Caki2 (cell line): ENCODE data around the gene C5orf47. TPM values are rescaled to one million over a fixed set of nuclear protein-coding genes. Genes with fewer than 3 reads are reported as not detected.

Experiments
- DNase-seq: peaks from one replicate; pipeline ENCODE4 v3.0.0-alpha.2; 2015; ENCODE audit warnings: low read depth
- in situ Hi-C: cut with HindIII; loops from 2 replicates; pipeline ENCODE4 v1.10.0; 2016; ENCODE audit warnings: low sequenced_read_pairs, low pct_unique_long_range_greater_than_20kb, mixed read lengths
- total RNA-seq: library from RNA; depleted of rRNA; stranded (reverse); fragments of >200 nt; shearing (Covaris generic); gene quantifications from 2 replicates; pipeline ENCODE4 v1.2.3, GENCODE V29; 2014; ENCODE audit warnings: low replicate concordance; rRNA removed

The C5orf47 gene
- not detected in 2 replicates for total RNA-seq

GRCh38 chr5:173988554-173989431, at the start of gene C5orf47:
Gene C5orf47 (plus strand): TSS chr5:173989170. CDS start chr5:173989264, 94 bp downstream.
- no peak for DNase-seq
- in situ Hi-C loops = no loop called here

DNA sequence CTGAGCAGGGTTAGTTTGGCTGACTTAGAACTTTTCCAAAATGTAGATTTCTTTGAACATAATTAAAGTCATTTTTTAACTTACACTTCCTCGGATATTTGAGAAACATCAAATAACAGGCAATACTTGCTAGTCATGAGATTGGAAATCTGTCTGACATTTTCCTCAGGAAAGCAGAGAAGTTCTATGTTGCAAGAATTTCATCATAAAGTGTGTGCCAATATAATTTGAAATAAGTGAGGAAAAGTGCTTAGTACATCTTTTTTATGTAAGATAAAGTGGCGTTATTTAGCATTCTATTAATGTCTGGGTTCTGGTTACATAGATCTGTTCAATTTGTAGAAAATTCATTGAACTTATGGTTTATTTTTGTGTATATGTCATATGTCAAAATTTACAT, 48.7 kb upstream of the C5orf47 start:
- in situ Hi-C loops = no loop called here
- no peak for DNase-seq

- no peak for DNase-seq
- in situ Hi-C loops = no loop called here
These were observed 47.9 kb upstream of the C5orf47 start for GRCh38 chr5:173941102-173941501.

- in situ Hi-C loops = no loop called here
- DNase-seq = no peak
These were observed 47.1 kb upstream of the C5orf47 start for GRCh38 chr5:173941758-173942401.

GRCh38 chr5:173944511-173944910, 44.5 kb upstream of the C5orf47 start:
- peak; percentile 40 for DNase-seq
- in situ Hi-C loops = no loop called here

DNA sequence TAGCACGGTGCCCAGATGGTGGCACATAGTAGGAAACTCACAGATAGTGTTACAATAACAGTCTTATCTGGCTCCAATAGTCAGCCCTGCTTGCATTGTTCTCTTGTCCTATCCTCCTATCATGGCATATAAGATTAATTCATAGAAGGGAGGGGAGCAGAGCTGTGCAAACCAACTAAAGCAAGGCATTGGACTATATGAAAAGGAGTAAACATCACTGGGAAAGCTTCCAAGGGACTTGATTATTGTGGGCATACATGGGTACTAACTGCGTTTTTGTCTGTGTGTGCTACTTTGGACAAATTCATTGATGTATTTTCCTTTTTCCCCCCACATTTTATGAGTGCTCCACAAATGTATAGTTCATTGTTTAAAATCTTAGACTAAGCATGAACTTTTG, 43.8 kb upstream of the C5orf47 start:
- in situ Hi-C loops = no loop called here
- DNase-seq = no peak

DNA sequence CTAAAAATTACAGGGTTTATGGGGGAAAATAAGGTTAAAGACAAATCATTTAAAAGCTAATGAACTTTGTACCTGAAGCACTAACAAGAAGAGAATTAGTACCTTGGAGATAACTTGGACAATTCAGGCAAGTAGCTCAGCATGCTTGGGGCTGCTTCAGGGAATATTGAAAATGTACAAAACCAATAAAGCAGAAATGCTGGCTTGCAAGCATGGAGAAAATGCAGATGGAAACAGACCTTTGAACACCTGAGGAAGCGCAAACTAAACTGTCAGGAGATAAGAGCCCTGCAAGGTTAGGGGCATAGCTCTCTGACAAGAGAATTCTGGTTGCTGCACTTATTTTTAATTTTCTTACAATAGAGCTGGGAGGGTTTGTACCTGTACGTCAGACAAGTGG, 42.6 kb upstream of the C5orf47 start:
- in situ Hi-C loops = no loop called here

DNA sequence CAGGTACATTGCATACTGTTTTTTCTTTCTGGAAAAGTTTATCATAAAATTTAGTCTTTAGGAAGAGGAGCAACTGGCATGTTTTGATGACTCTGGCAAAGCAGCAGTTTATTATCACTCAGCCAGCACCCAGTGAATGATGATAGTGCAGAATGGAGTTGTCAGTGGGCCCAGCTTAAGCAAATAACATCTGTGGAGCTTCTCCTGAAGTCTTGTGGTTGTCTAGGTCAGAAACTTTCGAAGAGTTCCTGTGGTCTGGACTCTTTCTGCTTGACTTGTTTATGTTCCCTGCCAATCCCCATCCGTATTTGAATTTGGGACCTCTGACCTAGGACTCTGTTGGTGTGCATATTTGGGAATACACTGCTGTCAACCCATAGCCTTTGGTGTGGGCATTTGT, 38.1 kb upstream of the C5orf47 start:
- no peak for DNase-seq
- in situ Hi-C loops = no loop called here

More for the DNA sequence above, 42.6 kb upstream of the C5orf47 start:
- no peak for DNase-seq

GRCh38 chr5:173953528-173954090, 35.4 kb upstream of the C5orf47 start:
- no peak for DNase-seq
- in situ Hi-C loops = no loop called here

DNA sequence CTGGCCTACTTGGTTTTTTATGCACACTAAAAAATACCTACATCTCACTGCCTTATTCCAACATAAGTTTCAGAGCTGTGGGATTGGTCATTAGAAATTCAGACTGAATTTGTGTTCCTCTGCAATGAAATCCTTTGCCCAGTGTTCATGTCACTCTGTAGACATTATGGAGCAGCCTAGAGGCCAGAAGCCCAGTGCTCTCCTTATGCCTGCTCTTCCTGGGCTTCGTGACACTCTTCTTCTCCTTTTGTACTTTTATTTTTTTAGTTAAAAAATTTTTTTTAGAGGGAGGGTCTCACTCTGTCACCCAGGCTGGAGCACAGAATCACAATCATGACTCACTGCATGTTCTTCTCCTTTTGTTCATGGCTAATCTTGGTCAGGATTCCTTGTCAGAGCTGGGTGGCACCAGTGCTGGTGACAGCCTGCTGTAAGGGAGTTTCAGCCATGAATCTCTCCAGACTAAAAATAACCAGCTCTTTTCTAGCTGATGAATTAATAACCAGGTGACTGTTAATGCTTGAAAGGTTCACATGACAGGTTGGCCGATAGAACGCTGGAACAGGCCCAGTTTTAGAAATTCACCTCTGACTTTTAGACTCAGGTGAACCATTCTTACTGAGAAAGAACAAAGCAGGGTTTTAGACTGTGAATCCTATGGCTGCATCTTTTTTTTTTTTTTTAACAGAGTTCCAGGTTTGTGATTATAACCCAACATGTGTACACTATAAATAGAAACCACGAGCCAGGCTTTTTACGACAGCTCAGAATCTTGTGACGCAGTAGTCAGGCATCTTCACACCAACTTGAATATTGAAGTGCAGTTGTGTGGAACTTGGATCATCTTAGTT, 34.1 kb upstream of the C5orf47 start:
- in situ Hi-C loops = no loop called here
- DNase-seq = peak; percentile 83

DNA sequence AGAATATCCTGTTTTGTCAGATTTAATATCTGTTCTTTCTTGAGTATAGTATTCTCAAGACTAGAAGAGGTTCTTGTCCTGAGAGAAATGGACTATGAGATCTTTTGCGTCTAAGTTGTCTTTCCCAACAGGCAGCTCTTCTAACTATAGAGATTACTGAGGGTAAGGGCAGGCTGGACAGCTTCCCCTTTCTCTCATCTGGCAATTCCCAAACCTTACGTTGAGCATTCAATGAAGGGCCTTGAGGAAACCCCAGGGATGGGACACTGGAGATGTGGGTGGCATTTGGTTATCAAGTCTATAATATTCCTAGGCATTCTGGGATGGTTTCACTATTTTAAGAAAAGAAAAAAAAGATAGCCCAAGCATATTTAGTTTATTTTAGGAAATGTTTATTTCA, 28.0 kb upstream of the C5orf47 start:
- DNase-seq = no peak
- in situ Hi-C loops = no loop called here

- in situ Hi-C loops = no loop called here
- no peak for DNase-seq
These were observed 27.6 kb upstream of the C5orf47 start for GRCh38 chr5:173961418-173961817.

GRCh38 chr5:173962436-173962972, 26.5 kb upstream of the C5orf47 start:
- no peak for DNase-seq

GRCh38 chr5:173963182-173963838, 25.7 kb upstream of the C5orf47 start:
- in situ Hi-C loops = no loop called here
- DNase-seq = no peak

More at GRCh38 chr5:173962436-173962972, 26.5 kb upstream of the C5orf47 start:
- in situ Hi-C loops = no loop called here

GRCh38 chr5:173963867-173964441, 25.0 kb upstream of the C5orf47 start:
- in situ Hi-C loops = no loop called here
- DNase-seq = no peak

DNA sequence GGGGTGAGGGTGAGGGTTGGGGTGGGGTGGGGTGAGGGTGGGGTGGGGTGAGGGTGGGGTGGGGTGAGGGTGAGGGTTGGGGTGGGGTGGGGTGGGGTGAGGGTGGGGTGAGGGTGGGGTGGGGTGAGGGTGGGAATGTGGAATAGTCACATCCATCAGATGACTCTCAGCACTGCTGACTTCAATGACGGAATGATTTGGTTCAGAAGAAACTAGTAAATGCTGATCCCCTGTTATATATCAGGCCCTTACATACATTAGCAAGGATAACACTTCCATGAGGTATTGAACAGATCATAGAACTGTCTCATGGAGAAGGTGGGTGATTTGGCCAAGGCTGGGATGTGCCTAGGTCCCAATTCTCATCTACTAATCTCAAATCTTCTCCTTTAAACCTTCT, 24.5 kb upstream of the C5orf47 start:
- DNase-seq = no peak
- in situ Hi-C loops = no loop called here

DNA sequence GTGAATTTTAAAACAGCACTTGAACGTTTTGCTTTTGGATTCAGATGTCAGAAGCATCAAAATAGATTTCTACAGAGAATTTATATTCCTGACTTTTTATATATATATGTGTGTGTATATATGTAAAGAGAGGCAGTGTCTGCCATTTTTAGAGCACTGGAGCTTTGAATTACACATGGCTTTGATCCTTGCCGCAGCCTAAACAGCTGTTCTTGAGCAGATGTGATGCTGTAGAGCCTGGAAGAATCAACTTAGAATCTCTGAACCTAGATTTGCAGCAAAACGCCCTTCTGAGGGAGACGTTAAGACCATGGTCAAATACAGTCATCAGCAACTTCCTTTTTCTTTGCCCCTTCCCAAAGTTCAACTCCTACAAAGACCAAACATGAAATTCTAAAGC, 21.7 kb upstream of the C5orf47 start:
- no peak for DNase-seq
- in situ Hi-C loops = no loop called here
